SK-N-SH treated with all-trans-retinoic acid at 6 μM for 48 hours (cell line): ENCODE measurements around the gene SORL1.

Experiments used
- ATAC-seq: fragments of 200-7000 bp; cut with Tn5 transposase; 3 replicates; pipeline ENCODE4 v1.9.1; 2020; ENCODE audit warnings: mild to moderate bottlenecking, moderate library complexity
- ARNTL ChIP-seq: fragments of 450-650 bp; formaldehyde crosslinking; IDR thresholded peaks from 2 replicates; pipeline ENCODE4 v1.5.0; 2020; ENCODE audit warnings: low read depth, mild to moderate bottlenecking, moderate library complexity, borderline replicate concordance
- BACH2 ChIP-seq: fragments of 250-450 bp; sonication (Bioruptor Pico); IDR thresholded peaks from 2 replicates; pipeline ENCODE4 v1.9.0; 2021; ENCODE audit warnings: mild to moderate bottlenecking, borderline replicate concordance
- CREB5 ChIP-seq: fragments of 250-450 bp; sonication (Bioruptor Pico); IDR thresholded peaks from 2 replicates; pipeline ENCODE4 v1.5.1; 2020; ENCODE audit warnings: low read depth, mild to moderate bottlenecking, moderate library complexity
- CSDC2 ChIP-seq: fragments of 250-450 bp; sonication (Bioruptor Pico); IDR thresholded peaks from 2 replicates; pipeline ENCODE4 v1.5.0; 2020; ENCODE audit warnings: mild to moderate bottlenecking, moderate library complexity
- CSRNP3 ChIP-seq: fragments of 250-450 bp; sonication (Bioruptor Pico); IDR thresholded peaks from 2 replicates; pipeline ENCODE4 v1.5.1; 2021; ENCODE audit warnings: mild to moderate bottlenecking, moderate library complexity
- ESRRG ChIP-seq: fragments of 250-450 bp; sonication (Bioruptor Pico); IDR thresholded peaks from 2 replicates; pipeline ENCODE4 v1.6.1; 2021; ENCODE audit warnings: mild to moderate bottlenecking
- GLIS3 ChIP-seq: fragments of 250-450 bp; sonication (Bioruptor Pico); IDR thresholded peaks from 2 replicates; pipeline ENCODE4 v1.5.0; 2020; ENCODE audit warnings: mild to moderate bottlenecking, moderate library complexity
- ISL1 ChIP-seq: fragments of 250-450 bp; sonication (Bioruptor Pico); IDR thresholded peaks from 2 replicates; pipeline ENCODE4 v2.1.2; 2022; ENCODE audit warnings: mild to moderate bottlenecking, moderate library complexity
- OSR1 ChIP-seq: fragments of 250-450 bp; sonication (Bioruptor Pico); IDR thresholded peaks from 2 replicates; pipeline ENCODE4 v1.8.0; 2022; ENCODE audit warnings: moderate library complexity, mild to moderate bottlenecking, inconsistent platforms
- PATZ1 ChIP-seq: fragments of 250-450 bp; sonication (Bioruptor Pico); IDR thresholded peaks from 2 replicates; pipeline ENCODE4 v1.8.0; 2020; ENCODE audit warnings: mild to moderate bottlenecking, moderate library complexity, borderline replicate concordance
- POU6F1 ChIP-seq: fragments of 250-450 bp; sonication (Bioruptor Pico); IDR thresholded peaks from 2 replicates; pipeline ENCODE4 v1.8.0; 2021; ENCODE audit warnings: low read depth, mild to moderate bottlenecking, moderate library complexity, borderline replicate concordance
- PPARA ChIP-seq: fragments of 250-450 bp; sonication (Bioruptor Pico); IDR thresholded peaks from 2 replicates; pipeline ENCODE4 v1.5.0; 2020; ENCODE audit warnings: mild to moderate bottlenecking, borderline replicate concordance
- SNAI2 ChIP-seq: fragments of 250-450 bp; sonication (Bioruptor Pico); IDR thresholded peaks from 2 replicates; pipeline ENCODE4 v1.5.0; 2020; ENCODE audit warnings: mild to moderate bottlenecking, moderate library complexity
- TCF4 ChIP-seq: fragments of 250-450 bp; sonication (Bioruptor Pico); IDR thresholded peaks from 2 replicates; pipeline ENCODE4 v1.8.0; 2021; ENCODE audit warnings: mild to moderate bottlenecking, moderate library complexity, borderline replicate concordance
- TOX ChIP-seq: fragments of 250-450 bp; sonication (Bioruptor Pico); IDR thresholded peaks from 2 replicates; pipeline ENCODE4 v1.8.0; 2021; ENCODE audit warnings: mild to moderate bottlenecking, moderate library complexity, borderline replicate concordance
- TSHZ2 ChIP-seq: fragments of 250-450 bp; sonication (Bioruptor Pico); IDR thresholded peaks from 2 replicates; pipeline ENCODE4 v1.5.0; 2020; ENCODE audit warnings: mild to moderate bottlenecking, moderate library complexity
- ZC3H10 ChIP-seq: fragments of 250-450 bp; sonication (Bioruptor Pico); IDR thresholded peaks from 2 replicates; pipeline ENCODE4 v1.5.1; 2021; ENCODE audit warnings: mild to moderate bottlenecking, moderate library complexity
- ZFP3 ChIP-seq: fragments of 250-450 bp; sonication (Bioruptor Pico); IDR thresholded peaks from 2 replicates; pipeline ENCODE4 v1.5.0; 2020; ENCODE audit warnings: mild to moderate bottlenecking, moderate library complexity
- ZFP30 ChIP-seq: fragments of 450-650 bp; formaldehyde crosslinking; IDR thresholded peaks from 2 replicates; pipeline ENCODE4 v1.5.0; 2022; ENCODE audit warnings: mild to moderate bottlenecking, moderate library complexity
- ZNF565 ChIP-seq: fragments of 450-650 bp; formaldehyde crosslinking; conservative IDR thresholded peaks from 2 replicates; pipeline ENCODE4 v1.5.0; 2020; ENCODE audit warnings: low read depth, mild to moderate bottlenecking, moderate library complexity
- ZNF70 ChIP-seq: fragments of 450-650 bp; formaldehyde crosslinking; IDR thresholded peaks from 2 replicates; pipeline ENCODE4 v1.5.0; 2020; ENCODE audit warnings: mild to moderate bottlenecking, moderate library complexity

SORL1 gene

GRCh38 chr11:121437686-121438078 lies 14.4 kb upstream of the SORL1 start:
- ATAC-seq = no peak
- TF ChIP-seq ZNF70 (no peak), TCF4 (CRISPR knock-in tag) (no peak), ZNF565 (CRISPR knock-in tag) (no peak), CREB5 (CRISPR knock-in tag) (no peak), POU6F1 (CRISPR knock-in tag) (no peak), ARNTL (CRISPR knock-in tag) (no peak), TOX (CRISPR knock-in tag) (no peak), SNAI2 (CRISPR knock-in tag) (no peak), PATZ1 (CRISPR knock-in tag) (no peak), ZFP3 (no peak), ZFP30 (CRISPR knock-in tag) (no peak), GLIS3 (CRISPR knock-in tag) (no peak), CSDC2 (CRISPR knock-in tag) (no peak), ISL1 (no peak), ZC3H10 (CRISPR knock-in tag) (no peak), ESRRG (CRISPR knock-in tag) (no peak), OSR1 (no peak), CSRNP3 (CRISPR knock-in tag) (no peak), TSHZ2 (CRISPR knock-in tag) (no peak)

GRCh38 chr11:121439337-121439736 lies 12.8 kb upstream of the SORL1 start:
- ATAC-seq = no peak
- TF ChIP-seq ARNTL (CRISPR knock-in tag) (no peak), SNAI2 (CRISPR knock-in tag) (no peak)

GRCh38 chr11:121439759-121440158 lies 12.4 kb upstream of the SORL1 start:
- no peak for ATAC-seq
- no peak for TF ChIP-seq ARNTL (CRISPR knock-in tag)
- TF ChIP-seq CSDC2 (CRISPR knock-in tag) = no peak
- no peak for TF ChIP-seq GLIS3 (CRISPR knock-in tag)
- no peak for TF ChIP-seq PPARA
- no peak for TF ChIP-seq ISL1
- no peak for TF ChIP-seq OSR1
- no peak for TF ChIP-seq ZNF70
- no peak for TF ChIP-seq ESRRG (CRISPR knock-in tag)
- TF ChIP-seq TOX (CRISPR knock-in tag) = no peak
- TF ChIP-seq ZFP30 (CRISPR knock-in tag) = no peak
- TF ChIP-seq CSRNP3 (CRISPR knock-in tag) = no peak
- TF ChIP-seq ZNF565 (CRISPR knock-in tag) = no peak
- TF ChIP-seq BACH2 (CRISPR knock-in tag) = no peak
- TF ChIP-seq ZC3H10 (CRISPR knock-in tag) = no peak
- TF ChIP-seq PATZ1 (CRISPR knock-in tag) = no peak
- no peak for TF ChIP-seq TSHZ2 (CRISPR knock-in tag)
